Activated CD4-positive, alpha-beta T cell treated with anti-CD3 and anti-CD28 coated beads, Interleukin-2, amount 10 ng/mL, durations not matched to agents 7 days and 5 days (primary cell): ENCODE data around the gene SH3RF2. TPM values are rescaled to one million over a fixed set of nuclear protein-coding genes. Genes with fewer than 3 reads are reported as not detected.
"Not testable (repeated sequence)": the region's sequence is repeated elsewhere in the genome, so short reads cannot be mapped to it uniquely, and the experiment has no call there.

Source experiments
- CTCF ChIA-PET: fragments of 350-600 bp; sonication (Branson Sonifier 250); formaldehyde crosslinking; loops from one replicate; lab custom pipeline; 2021; ENCODE audit warnings: antibody characterized with exemption; lab: Charles Lee
- POLR2A ChIA-PET: fragments of 350-600 bp; sonication (Branson Sonifier 250); formaldehyde crosslinking; loops from one replicate; lab custom pipeline; 2021; ENCODE audit warnings: antibody characterized with exemption; lab: Charles Lee
- DNase-seq: peaks from one replicate; pipeline ENCODE4 v3.0.0-alpha.2; 2020
- H3K27ac Mint-ChIP-seq: one replicate; pipeline ENCODE4 v1.8.0; 2021; ENCODE audit warnings: mild to moderate bottlenecking, moderate library complexity, mixed read lengths
- H3K27me3 Mint-ChIP-seq: one replicate; pipeline ENCODE4 v1.8.0; 2021; ENCODE audit warnings: mixed read lengths
- H3K36me3 Mint-ChIP-seq: one replicate; pipeline ENCODE4 v1.8.0; 2021; ENCODE audit warnings: low read depth, mixed read lengths
- H3K4me1 Mint-ChIP-seq: one replicate; pipeline ENCODE4 v1.8.0; 2021; ENCODE audit warnings: mixed read lengths
- H3K4me3 Mint-ChIP-seq: one replicate; pipeline ENCODE4 v1.8.0; 2021; ENCODE audit warnings: mild to moderate bottlenecking, moderate library complexity, mixed read lengths
- H3K9me3 Mint-ChIP-seq: one replicate; pipeline ENCODE4 v1.8.0; 2021; ENCODE audit warnings: mixed read lengths
- total RNA-seq, 2 experiments: library from RNA; stranded (reverse); gene quantifications; one replicate each; pipeline ENCODE4 v1.2.3, GENCODE V29; 2021

Gene SH3RF2
- total RNA-seq, 2 experiments from 2014 or later, result 0.27 to 0.40 TPM

GRCh38 chr5:146107901-146108300 lies 171.5 kb downstream of the SH3RF2 start:
- ChIA-PET POLR2A (no interaction called here), CTCF (no interaction called here)
- DNase-seq, result no peak
- H3K4me1 Mint-ChIP-seq, result no peaks in the 10 kb centered on the region
- peaks cover 12% of the 10 kb centered on the region for H3K36me3 Mint-ChIP-seq
- no peak overlapping the region for H3K27ac Mint-ChIP-seq
- no peak overlapping the region for H3K4me3 Mint-ChIP-seq
- no peaks in the 10 kb centered on the region for H3K27me3 Mint-ChIP-seq
- no peaks in the 10 kb centered on the region for H3K9me3 Mint-ChIP-seq

GRCh38 chr5:146108870-146109269 lies 172.5 kb downstream of the SH3RF2 start:
- H3K27me3 Mint-ChIP-seq, H3K9me3 Mint-ChIP-seq, H3K4me3 Mint-ChIP-seq, H3K4me1 Mint-ChIP-seq, POLR2A ChIA-PET, CTCF ChIA-PET, H3K27ac Mint-ChIP-seq, DNase-seq: not testable (repeated sequence)
- peaks cover 16% of the 10 kb centered on the region for H3K36me3 Mint-ChIP-seq

GRCh38 chr5:146109379-146109778 lies 173.0 kb downstream of the SH3RF2 start:
- POLR2A ChIA-PET, result no interaction called here

DNA sequence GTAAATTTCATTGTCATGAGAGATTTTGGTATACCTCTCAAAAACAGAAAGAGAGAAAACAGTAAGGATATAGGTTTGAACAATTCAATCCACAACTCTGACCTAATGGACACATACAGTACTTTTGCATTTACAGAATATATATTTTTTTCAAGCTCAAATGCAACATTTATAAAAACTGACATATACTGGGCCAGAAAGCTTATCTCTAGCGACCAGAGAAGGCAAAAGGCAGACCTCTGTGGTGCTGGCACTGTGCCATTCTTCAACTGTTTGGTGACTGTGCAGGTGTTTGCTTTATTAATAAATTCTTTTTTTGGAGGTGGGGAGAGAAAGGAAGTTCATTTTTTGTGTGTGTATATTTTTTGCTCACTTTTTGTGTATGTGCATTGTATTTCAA lies 175.0 kb downstream of the SH3RF2 start:
- POLR2A ChIA-PET, result no interaction called here
- H3K36me3 Mint-ChIP-seq, result peaks cover 19% of the 10 kb centered on the region
- H3K27ac Mint-ChIP-seq, result no peak overlapping the region
- H3K27me3 Mint-ChIP-seq, result no peaks in the 10 kb centered on the region
- no peaks in the 10 kb centered on the region for H3K4me1 Mint-ChIP-seq
- no peak for DNase-seq
- no peak overlapping the region for H3K4me3 Mint-ChIP-seq
- no peaks in the 10 kb centered on the region for H3K9me3 Mint-ChIP-seq
- CTCF ChIA-PET, result interaction anchor here (0.6 to 0.9 kb wide), 3 partner anchors 16 to 264 kb away, joined by 3 to 4 read pairs (median 3); no protein-coding TSS in a partner anchor

More at GRCh38 chr5:146109379-146109778, 173.0 kb downstream of the SH3RF2 start:
- H3K4me3 Mint-ChIP-seq, result no peak overlapping the region
- H3K4me1 Mint-ChIP-seq, result no peaks in the 10 kb centered on the region
- peaks cover 16% of the 10 kb centered on the region for H3K36me3 Mint-ChIP-seq
- CTCF ChIA-PET, result no interaction called here
- no peak overlapping the region for H3K27ac Mint-ChIP-seq
- H3K27me3 Mint-ChIP-seq, result no peaks in the 10 kb centered on the region
- no peaks in the 10 kb centered on the region for H3K9me3 Mint-ChIP-seq
- DNase-seq, result no peak

GRCh38 chr5:146112476-146112875 lies 176.1 kb downstream of the SH3RF2 start:
- ChIA-PET CTCF (no interaction called here), POLR2A (no interaction called here)
- H3K4me1 Mint-ChIP-seq, result no peaks in the 10 kb centered on the region
- H3K4me3 Mint-ChIP-seq, result no peak overlapping the region
- H3K27me3 Mint-ChIP-seq, result no peaks in the 10 kb centered on the region
- H3K36me3 Mint-ChIP-seq, result peaks cover 25% of the 10 kb centered on the region
- H3K27ac Mint-ChIP-seq, result no peak overlapping the region
- no peak for DNase-seq
- H3K9me3 Mint-ChIP-seq, result no peaks in the 10 kb centered on the region

Other genes starting within 250 kb of the SH3RF2 start
- 1 to 10 TPM; 1.6 to 1.8 TPM for gene PRELID2, start 101.2 kb upstream of the SH3RF2 start, total RNA-seq
- not detected for gene GRXCR2, start 63.6 kb upstream of the SH3RF2 start, total RNA-seq
- gene PLAC8L1, start 169.0 kb downstream of the SH3RF2 start, total RNA-seq, result under 1 TPM; 0.47 to 0.48 TPM
- 100 to 1,000 TPM; 108 to 110 TPM for gene LARS1, start 246.1 kb downstream of the SH3RF2 start, total RNA-seq